NCI-H1105 treated with DMSO at 0.1 percent for 48 hours (cell line): ENCODE measurements around the gene CYSLTR1.
A peak's percentile ranks its signal among the peaks of the same experiment; 100 is the strongest.
"Not testable (repeated sequence)": the region's sequence is repeated elsewhere in the genome, so short reads cannot be mapped to it uniquely, and the experiment has no call there.

Experiments used
- DNase-seq: peaks from one replicate; lab custom pipeline; 2025; lab: John Stamatoyannopoulos, UW

CYSLTR1 gene, protein sequence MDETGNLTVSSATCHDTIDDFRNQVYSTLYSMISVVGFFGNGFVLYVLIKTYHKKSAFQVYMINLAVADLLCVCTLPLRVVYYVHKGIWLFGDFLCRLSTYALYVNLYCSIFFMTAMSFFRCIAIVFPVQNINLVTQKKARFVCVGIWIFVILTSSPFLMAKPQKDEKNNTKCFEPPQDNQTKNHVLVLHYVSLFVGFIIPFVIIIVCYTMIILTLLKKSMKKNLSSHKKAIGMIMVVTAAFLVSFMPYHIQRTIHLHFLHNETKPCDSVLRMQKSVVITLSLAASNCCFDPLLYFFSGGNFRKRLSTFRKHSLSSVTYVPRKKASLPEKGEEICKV

GRCh38 chrX:78327370-78328086 is at the start of gene CYSLTR1:
Gene CYSLTR1 (minus strand): TSS chrX:78327611. CDS start chrX:78273746, 53,865 bp downstream.
- no peak for DNase-seq

GRCh38 chrX:78377186-78377585 is 49.8 kb upstream of the CYSLTR1 start:
- DNase-seq, result no peak

- no peak for DNase-seq
These were observed 48.5 kb upstream of the CYSLTR1 start for GRCh38 chrX:78375894-78376293.

- DNase-seq, result no peak
These were observed 39.2 kb upstream of the CYSLTR1 start for GRCh38 chrX:78366576-78366975.

DNA sequence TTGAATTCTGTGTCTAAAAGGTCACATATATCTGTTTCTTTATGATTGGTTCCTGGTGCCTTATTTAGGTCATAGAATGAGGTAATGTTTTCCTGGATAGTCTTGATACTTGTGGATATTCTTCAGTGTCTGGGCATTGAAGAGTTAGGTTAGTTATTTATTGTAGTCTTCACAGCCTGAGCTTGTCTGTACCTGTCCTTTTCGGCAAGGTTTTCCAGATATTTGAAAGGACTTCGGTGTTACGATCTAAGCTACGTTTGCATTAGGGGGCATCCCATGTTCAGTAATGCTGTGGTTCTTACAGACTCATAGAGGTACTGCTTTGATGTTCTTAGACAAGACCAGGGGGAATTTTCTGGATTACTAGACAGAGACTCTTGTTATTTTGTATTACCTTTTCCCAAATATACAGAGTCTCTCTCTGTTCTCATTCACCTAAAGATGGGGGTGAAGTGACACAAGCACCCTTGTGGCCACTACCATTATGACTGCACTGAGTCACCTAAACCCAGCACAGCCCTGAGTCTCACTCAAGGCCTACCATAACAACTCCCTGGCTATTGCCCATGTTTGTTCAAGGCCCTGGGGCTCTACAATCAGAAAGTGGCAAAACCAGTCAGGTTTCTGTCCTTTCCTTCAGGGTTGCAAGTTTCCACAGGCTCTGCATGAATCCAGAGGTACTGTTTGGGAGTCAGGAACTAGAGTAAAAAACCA is 30.1 kb upstream of the CYSLTR1 start:
- DNase-seq, result no peak

DNA sequence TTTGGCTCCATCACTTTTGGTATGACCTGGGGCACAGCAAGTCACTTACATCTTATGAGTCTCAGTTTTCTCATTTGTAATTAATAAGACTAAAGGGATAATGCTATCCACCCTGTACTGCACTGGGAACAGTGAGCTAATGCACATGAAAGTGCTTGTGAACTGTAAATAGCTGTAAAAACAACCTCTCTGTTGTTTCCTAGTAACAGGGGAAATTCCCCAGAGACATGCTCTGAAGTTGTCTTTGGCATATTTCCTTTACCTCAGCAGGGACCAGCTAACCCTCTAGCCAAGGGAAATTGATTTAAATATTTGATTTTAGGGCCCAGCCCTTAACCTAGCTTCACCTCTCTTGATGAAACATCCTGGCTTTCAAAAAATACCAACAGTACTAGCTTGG is 6.1 kb upstream of the CYSLTR1 start:
- no peak for DNase-seq

- DNase-seq, result no peak
These were observed 4.3 kb upstream of the CYSLTR1 start for GRCh38 chrX:78331708-78332107.

DNA sequence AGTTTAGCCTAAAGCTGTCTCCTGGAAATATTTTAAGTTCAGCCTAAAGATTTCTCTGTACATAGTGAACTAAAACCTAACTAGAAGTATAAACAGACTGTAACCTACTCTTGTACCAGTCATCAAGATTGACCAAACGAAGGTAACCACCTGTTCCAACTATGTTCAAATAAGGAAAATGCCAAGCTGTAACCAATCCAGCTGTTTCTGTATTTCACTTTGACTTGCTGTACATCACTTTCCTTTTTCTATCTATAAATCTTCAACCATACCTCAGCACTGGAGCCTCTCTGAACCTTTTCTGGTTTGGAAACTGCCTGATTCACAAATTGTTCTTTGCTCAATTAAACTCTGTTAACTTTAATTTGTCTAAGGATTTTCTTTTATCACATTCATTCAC is 3.1 kb upstream of the CYSLTR1 start:
- DNase-seq, result no peak

- DNase-seq, result no peak
These were observed 2.7 kb upstream of the CYSLTR1 start for GRCh38 chrX:78330068-78330467.

- DNase-seq, result no peak
These were observed 2.1 kb upstream of the CYSLTR1 start for GRCh38 chrX:78329486-78329885.

DNA sequence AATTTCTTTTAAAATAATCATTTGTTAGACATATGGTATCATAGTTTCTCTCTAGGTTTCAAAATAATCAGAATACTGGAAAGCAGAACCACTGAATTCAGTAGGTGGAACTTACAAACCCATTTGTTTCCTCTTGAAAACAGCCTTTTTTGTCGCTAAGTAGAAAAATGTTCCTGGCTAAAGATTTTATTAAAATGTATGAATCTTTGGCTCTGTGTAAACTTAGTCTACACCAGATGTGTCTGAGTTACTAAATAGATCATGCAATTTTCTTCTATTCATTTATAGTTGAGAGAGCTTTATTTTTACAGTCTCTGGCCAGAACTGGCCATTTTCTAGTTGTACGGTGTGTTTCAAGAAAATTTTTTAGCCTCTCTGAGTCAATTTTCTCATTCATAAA is 1.0 kb downstream of the CYSLTR1 start:
- DNase-seq, result no peak

DNA sequence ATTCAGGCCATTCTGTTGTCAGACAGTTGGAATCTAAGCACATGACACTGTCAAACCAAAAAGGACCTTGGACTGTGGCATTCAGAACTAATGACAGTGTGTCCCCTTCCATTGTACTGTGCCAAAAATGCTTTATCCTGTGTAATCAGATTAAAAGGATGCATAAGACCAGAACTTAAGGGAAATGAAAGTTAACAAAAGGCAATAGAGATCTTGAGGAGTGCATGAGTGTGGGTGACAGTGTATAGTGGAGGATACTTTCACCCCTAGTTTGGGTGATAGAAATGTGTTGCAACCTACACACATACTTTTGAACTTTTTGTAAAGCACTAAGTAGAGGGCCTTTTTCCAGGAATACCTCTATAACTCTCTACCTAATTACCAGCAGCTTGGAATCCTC is 4.5 kb downstream of the CYSLTR1 start:
- DNase-seq, result no peak

DNA sequence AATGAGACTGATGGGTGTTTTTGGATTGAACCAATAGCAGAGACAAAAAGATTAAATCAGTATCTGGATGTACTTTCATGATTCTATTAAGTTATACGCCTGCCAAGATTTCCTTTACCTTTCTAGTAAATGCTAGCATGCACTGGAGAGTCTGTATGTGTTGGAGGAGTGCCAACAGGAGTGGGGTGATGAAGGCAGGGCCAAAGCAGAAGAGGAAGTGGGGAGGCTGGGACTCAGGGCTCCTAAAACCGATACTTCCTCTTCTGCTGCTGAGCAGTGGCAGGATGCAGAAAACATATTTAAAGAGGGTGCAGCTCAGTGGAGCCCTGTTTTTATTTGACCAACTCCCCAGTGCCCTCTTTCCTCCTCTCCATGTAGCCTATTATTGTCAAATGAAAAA is 5.6 kb downstream of the CYSLTR1 start:
- DNase-seq, result no peak

DNA sequence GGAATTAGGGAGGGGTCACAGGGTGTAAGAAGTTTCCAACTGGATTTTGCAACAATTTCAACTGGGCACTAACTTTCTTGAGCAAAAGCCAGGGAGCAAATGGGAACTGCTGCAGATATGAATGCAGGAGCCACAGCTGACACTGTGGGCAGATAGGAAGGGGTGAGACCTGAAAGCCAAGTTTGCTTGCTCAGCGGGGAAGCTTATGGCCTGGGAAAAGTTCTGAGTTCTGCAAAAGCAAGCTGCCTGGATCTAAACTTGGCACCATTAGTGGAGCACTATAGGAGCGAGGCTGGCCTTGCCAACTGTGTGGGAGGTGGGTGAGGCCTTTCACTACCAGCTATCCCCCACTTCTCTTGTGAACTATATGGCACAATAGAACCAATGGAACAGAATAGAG is 11.1 kb downstream of the CYSLTR1 start:
- DNase-seq, result no peak

GRCh38 chrX:78315745-78316144 is 11.7 kb downstream of the CYSLTR1 start:
- no peak for DNase-seq

- DNase-seq, result no peak
These were observed 12.8 kb downstream of the CYSLTR1 start for GRCh38 chrX:78314561-78314960.

GRCh38 chrX:78313526-78313925 is 13.9 kb downstream of the CYSLTR1 start:
- DNase-seq, result no peak

GRCh38 chrX:78307665-78308064 is 19.7 kb downstream of the CYSLTR1 start:
- peak; percentile 3 for DNase-seq

DNA sequence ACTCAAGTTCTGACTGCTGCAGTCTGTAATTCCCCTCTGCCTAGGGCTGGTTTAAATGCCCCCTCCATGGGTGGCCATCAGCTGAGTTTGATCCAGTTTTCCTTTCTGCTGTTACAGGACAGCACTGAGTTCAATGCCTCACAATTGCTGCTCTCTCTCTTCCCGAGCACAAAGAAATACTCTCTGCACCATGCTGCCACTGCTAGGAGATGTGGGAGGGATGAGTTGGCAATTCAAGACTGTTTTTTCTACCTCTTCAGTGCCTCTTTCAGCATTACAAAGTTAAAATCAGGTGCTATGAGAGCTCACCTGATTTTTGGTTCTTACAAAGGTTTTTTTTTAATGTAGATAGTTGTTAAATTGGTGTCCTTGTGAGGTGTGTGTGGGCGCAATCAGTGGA is 24.3 kb downstream of the CYSLTR1 start:
- DNase-seq, result no peak

- not testable (repeated sequence) for DNase-seq
These were observed 26.5 kb downstream of the CYSLTR1 start for GRCh38 chrX:78300933-78301332.

GRCh38 chrX:78283511-78283910 is 43.9 kb downstream of the CYSLTR1 start:
- no peak for DNase-seq

GRCh38 chrX:78237127-78237526 is 90.3 kb downstream of the CYSLTR1 start:
- no peak for DNase-seq

- not testable (repeated sequence) for DNase-seq
These were observed 101.4 kb downstream of the CYSLTR1 start for GRCh38 chrX:78226047-78226446.
